ENCODE measurements around the gene YBEY. TPM values are rescaled to one million over a fixed set of nuclear protein-coding genes. Genes with fewer than 3 reads are reported as not detected.
A peak's percentile ranks its signal among the peaks of the same experiment; 100 is the strongest.

YBEY gene
- polyA plus RNA-seq, 1 donor from 2014 or later: 33.8 TPM

DNA sequence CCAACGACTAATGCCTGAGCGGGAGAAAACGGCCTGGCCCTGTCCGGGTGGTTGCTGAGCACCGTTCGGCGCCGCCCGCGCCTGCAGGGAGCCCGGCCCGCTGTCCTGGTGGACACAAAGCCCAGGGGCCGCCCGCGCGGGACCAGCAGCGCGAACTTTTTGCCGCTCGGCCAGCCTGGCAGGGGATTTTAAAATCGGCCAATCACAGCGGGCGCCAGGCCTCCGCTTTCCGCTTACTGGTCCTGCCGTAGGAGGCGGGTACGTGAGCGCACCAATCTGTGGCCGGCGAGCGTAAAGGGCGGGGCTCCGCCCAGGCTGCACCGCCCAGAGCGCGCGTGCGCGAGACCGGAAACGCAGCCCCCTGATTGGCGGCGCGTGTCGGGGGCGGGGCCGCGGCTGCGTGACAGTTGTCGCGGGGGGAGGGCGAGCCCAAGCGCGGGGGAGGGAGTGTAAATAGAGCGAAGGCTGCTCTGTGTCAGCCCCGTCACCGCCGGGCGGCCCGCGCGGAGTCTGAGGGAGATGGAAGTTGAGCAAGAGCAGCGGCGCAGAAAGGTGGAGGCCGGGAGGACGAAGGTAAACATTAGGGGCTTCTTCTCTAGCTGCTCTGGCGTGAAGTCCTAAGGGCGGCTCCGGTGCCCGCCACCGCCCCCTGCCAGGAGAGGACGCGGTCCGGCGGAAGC lies 37.7 kb downstream of the YBEY start, which contains the start of the genes C21orf58 and PCNT:
C21orf58 (minus strand) TSS at position 161 of the 680 bp plus-strand sequence. CDS start 1,132 bp downstream, outside the sequence.
PCNT (plus strand) TSS at position 447 of the 680 bp plus-strand sequence; CDS start at position 520, 73 bp downstream.
- Mint-ChIP-seq H3K27me3 (no peaks in the 10 kb centered on the region), H3K4me1 (peaks cover 17 to 25% (median 24%) of the 10 kb centered on the region in 3 donors), H3K27ac (peak within 1 kb of the TSS; percentile 96 to 99 (median 98)), H3K9me3 (no peaks in the 10 kb centered on the region), H3K4me3 (peak within 1 kb of the TSS; percentile 95 to 98 (median 98)), H3K36me3 (peaks cover 5% of the 10 kb centered on the region)

DNA sequence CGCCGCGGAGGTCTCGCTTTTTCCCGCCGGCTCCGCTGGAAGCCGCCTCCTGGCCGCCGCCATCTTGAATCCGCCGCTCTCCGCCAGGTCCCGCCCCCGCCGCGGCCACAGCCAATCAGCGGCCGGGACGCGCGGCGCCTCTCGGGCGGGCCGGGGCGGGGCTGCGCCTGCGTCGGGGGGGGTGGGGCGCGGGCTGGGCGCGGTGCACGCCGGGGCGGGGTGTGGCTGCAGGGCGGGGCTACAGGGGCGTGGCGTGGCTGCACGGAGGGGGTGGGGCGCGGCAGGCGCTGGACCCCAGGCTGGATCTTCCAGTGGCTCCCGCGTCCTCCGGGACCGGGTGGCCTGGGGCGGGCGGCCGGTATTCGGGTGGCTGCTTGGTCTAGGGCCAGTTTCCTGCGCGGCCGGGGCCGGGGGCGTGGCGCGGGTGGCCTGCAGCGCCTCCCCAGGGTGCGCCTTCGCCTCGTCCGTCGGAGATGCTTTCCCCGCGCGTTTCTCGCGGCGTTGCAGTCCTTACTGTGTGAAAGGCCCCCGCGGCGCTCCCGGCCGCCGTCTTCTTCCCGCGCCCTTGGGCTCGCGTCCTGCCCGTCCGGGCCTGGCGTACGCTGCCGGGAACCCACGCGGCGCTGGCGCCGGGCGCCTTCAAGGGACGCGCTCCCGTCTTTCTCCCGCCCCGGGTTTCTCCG lies 38.4 kb downstream of the YBEY start:
- Mint-ChIP-seq H3K4me3 (peak overlapping the region; percentile 95 to 98 (median 98)), H3K27me3 (no peaks in the 10 kb centered on the region), H3K9me3 (no peaks in the 10 kb centered on the region), H3K27ac (peak overlapping the region; percentile 96 to 99 (median 98)), H3K4me1 (peaks cover 17 to 25% (median 24%) of the 10 kb centered on the region in 3 donors), H3K36me3 (peaks cover 5% of the 10 kb centered on the region)

GRCh38 chr21:46325073-46325912 lies 39.2 kb downstream of the YBEY start:
- Mint-ChIP-seq H3K4me1 (peaks cover 16 to 25% (median 24%) of the 10 kb centered on the region in 3 donors), H3K36me3 (peaks cover 5% of the 10 kb centered on the region), H3K27ac (peak overlapping the region in 2 of 3 donors; percentile 90 to 93), H3K9me3 (no peaks in the 10 kb centered on the region), H3K4me3 (peak overlapping the region; percentile 82 to 98 (median 98)), H3K27me3 (no peaks in the 10 kb centered on the region)

GRCh38 chr21:46326110-46326703 lies 40.1 kb downstream of the YBEY start:
- Mint-ChIP-seq H3K9me3 (no peaks in the 10 kb centered on the region), H3K4me1 (peaks cover 10 to 22% (median 18%) of the 10 kb centered on the region in 3 donors), H3K27ac (peak overlapping the region in 1 of 3 donors; percentile 93), H3K27me3 (no peaks in the 10 kb centered on the region), H3K4me3 (peak overlapping the region in 3 of 4 donors; percentile 90 to 98 (median 97)), H3K36me3 (peaks cover 5% of the 10 kb centered on the region)

- Mint-ChIP-seq H3K36me3 (peaks cover 5% of the 10 kb centered on the region), H3K27ac (no peak overlapping the region), H3K27me3 (no peaks in the 10 kb centered on the region), H3K9me3 (no peaks in the 10 kb centered on the region), H3K4me1 (peaks cover 10 to 16% (median 14%) of the 10 kb centered on the region in 3 donors), H3K4me3 (peak overlapping the region in 1 of 4 donors; percentile 14)
These were observed 41.6 kb downstream of the YBEY start for GRCh38 chr21:46327711-46328110.

- peaks cover 5% of the 10 kb centered on the region for H3K36me3 Mint-ChIP-seq
- no peaks in the 10 kb centered on the region for H3K9me3 Mint-ChIP-seq
- no peaks in the 10 kb centered on the region for H3K27me3 Mint-ChIP-seq
- H3K4me3 Mint-ChIP-seq: peak overlapping the region in 1 of 4 donors; percentile 43
- peaks cover 10 to 14% (median 12%) of the 10 kb centered on the region in 3 donors for H3K4me1 Mint-ChIP-seq
- H3K27ac Mint-ChIP-seq: no peak overlapping the region
These were observed 42.0 kb downstream of the YBEY start for GRCh38 chr21:46328151-46328550.

GRCh38 chr21:46329796-46330195 lies 43.7 kb downstream of the YBEY start:
- H3K9me3 Mint-ChIP-seq: no peaks in the 10 kb centered on the region
- peaks cover 10 to 13% (median 11%) of the 10 kb centered on the region in 3 donors for H3K4me1 Mint-ChIP-seq
- H3K36me3 Mint-ChIP-seq: peaks cover 5% of the 10 kb centered on the region
- no peaks in the 10 kb centered on the region for H3K27me3 Mint-ChIP-seq
- H3K4me3 Mint-ChIP-seq: no peak overlapping the region
- peak overlapping the region in 1 of 3 donors; percentile 57 for H3K27ac Mint-ChIP-seq

DNA sequence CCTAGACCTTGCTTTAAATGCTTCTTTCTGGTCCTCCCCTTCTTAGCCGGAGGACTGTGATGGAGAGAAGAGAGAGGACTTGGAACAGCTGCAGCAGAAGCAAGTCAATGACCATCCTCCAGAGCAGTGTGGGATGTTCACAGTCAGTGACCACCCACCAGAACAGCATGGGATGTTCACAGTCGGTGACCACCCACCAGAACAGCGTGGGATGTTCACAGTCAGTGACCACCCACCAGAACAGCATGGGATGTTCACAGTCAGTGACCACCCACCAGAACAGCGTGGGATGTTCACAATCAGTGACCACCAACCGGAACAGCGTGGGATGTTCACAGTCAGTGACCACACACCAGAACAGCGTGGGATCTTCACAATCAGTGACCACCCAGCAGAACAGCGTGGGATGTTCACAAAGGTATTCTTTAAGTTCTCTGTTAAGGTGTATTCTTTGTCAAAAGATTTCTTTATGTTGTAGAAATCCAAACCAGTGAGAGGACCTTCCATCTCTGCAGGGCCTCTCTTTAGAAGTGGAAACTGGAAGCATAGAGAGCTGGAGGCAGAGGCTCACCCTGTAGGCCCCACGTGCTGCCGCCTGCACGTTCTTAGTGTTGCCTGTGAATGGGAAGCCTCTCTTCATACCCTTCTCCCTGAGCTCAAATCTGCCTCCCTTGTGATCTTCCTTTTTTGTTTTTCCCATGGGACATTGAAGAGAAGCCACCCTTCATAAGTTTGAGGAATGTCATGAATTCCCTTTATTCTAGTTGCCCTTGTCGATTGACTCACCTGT lies 48.4 kb downstream of the YBEY start:
- peaks cover 0 to 5% (median 3%) of the 10 kb centered on the region in 3 donors for H3K4me1 Mint-ChIP-seq
- H3K36me3 Mint-ChIP-seq: peaks cover 11% of the 10 kb centered on the region
- H3K27ac Mint-ChIP-seq: no peak overlapping the region
- no peak overlapping the region for H3K4me3 Mint-ChIP-seq
- H3K9me3 Mint-ChIP-seq: no peaks in the 10 kb centered on the region
- H3K27me3 Mint-ChIP-seq: no peaks in the 10 kb centered on the region

- Mint-ChIP-seq H3K4me1 (peaks cover 0 to 8% (median 1%) of the 10 kb centered on the region in 3 donors), H3K4me3 (no peak overlapping the region), H3K27ac (no peak overlapping the region), H3K9me3 (no peaks in the 10 kb centered on the region), H3K36me3 (peaks cover 10% of the 10 kb centered on the region), H3K27me3 (no peaks in the 10 kb centered on the region)
These were observed 50.5 kb downstream of the YBEY start for GRCh38 chr21:46336603-46337002.

- H3K36me3 Mint-ChIP-seq: peaks cover 16% of the 10 kb centered on the region
- H3K4me1 Mint-ChIP-seq: peaks cover 2 to 7% (median 5%) of the 10 kb centered on the region in 3 donors
- no peaks in the 10 kb centered on the region for H3K27me3 Mint-ChIP-seq
- H3K27ac Mint-ChIP-seq: no peak overlapping the region
- no peak overlapping the region for H3K4me3 Mint-ChIP-seq
- H3K9me3 Mint-ChIP-seq: no peaks in the 10 kb centered on the region
These were observed 54.9 kb downstream of the YBEY start for GRCh38 chr21:46340998-46341397.

- Mint-ChIP-seq H3K4me3 (peak overlapping the region in 1 of 4 donors; percentile 12), H3K36me3 (peaks cover 16% of the 10 kb centered on the region), H3K4me1 (peaks cover 2 to 8% (median 5%) of the 10 kb centered on the region in 3 donors), H3K27ac (no peak overlapping the region), H3K27me3 (no peaks in the 10 kb centered on the region), H3K9me3 (no peaks in the 10 kb centered on the region)
These were observed 58.2 kb downstream of the YBEY start for GRCh38 chr21:46344219-46344915.

DNA sequence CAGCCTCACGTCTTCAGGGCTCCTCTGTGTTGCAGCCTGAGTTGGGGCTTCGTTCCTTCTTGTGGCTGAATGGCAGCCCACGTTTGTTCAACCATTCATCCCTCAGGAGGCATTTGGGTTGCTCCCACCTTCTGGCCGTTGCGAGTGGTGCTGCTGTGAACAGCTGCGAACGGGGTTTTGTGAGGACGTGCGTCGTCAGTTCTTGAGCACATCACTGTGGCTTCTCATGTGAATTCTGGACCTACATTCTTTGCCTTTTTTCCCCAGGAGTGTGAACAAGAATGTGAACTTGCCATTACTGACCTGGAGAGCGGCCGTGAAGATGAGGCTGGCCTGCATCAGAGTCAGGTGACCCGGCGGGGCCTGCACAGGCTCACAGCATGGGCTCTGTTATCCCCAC lies 59.7 kb downstream of the YBEY start:
- H3K4me1 Mint-ChIP-seq: peaks cover 2 to 8% (median 5%) of the 10 kb centered on the region in 3 donors
- no peaks in the 10 kb centered on the region for H3K27me3 Mint-ChIP-seq
- H3K36me3 Mint-ChIP-seq: peaks cover 19% of the 10 kb centered on the region
- H3K9me3 Mint-ChIP-seq: no peaks in the 10 kb centered on the region
- no peak overlapping the region for H3K4me3 Mint-ChIP-seq
- no peak overlapping the region for H3K27ac Mint-ChIP-seq

Data from IgD-negative memory B cell (primary cell).